Myocyte (in vitro differentiated cells): ENCODE data around the gene TOR1B. TPM values are rescaled to one million over a fixed set of nuclear protein-coding genes. Genes with fewer than 3 reads are reported as not detected.

Experiments used
- DNase-seq: peaks from one replicate; pipeline ENCODE4 v3.0.0-alpha.2; 2012; ENCODE audit warnings: low read depth
- total RNA-seq: library from RNA; depleted of rRNA; stranded (reverse); fragments of >200 nt; gene quantifications from 2 replicates; pipeline ENCODE4 v1.2.3, GENCODE V29; 2014

Gene TOR1B
- total RNA-seq, 1 donor from 2014 or later, result 25.4 TPM

GRCh38 chr9:129839324-129840023 is 36.5 kb downstream of the TOR1B start:
- DNase-seq, result no peak

GRCh38 chr9:129840034-129840433 is 37.0 kb downstream of the TOR1B start:
- DNase-seq, result no peak

- DNase-seq, result no peak
These were observed 38.1 kb downstream of the TOR1B start for GRCh38 chr9:129841071-129841470.

GRCh38 chr9:129845373-129845772 is 42.4 kb downstream of the TOR1B start:
- no peak for DNase-seq

- no peak for DNase-seq
These were observed 45.9 kb downstream of the TOR1B start for GRCh38 chr9:129848712-129849441.

GRCh38 chr9:129849901-129850300 is 46.9 kb downstream of the TOR1B start:
- no peak for DNase-seq

GRCh38 chr9:129850821-129851550 is 48.0 kb downstream of the TOR1B start:
- DNase-seq, result no peak

GRCh38 chr9:129851821-129852220 is 48.8 kb downstream of the TOR1B start:
- DNase-seq, result no peak

- no peak for DNase-seq
These were observed 49.6 kb downstream of the TOR1B start for GRCh38 chr9:129852579-129852978.

- DNase-seq, result no peak
These were observed 50.6 kb downstream of the TOR1B start for GRCh38 chr9:129853614-129854013.

- no peak for DNase-seq
These were observed 51.7 kb downstream of the TOR1B start for GRCh38 chr9:129854588-129855110.

GRCh38 chr9:129857207-129857606 is 54.2 kb downstream of the TOR1B start:
- DNase-seq, result no peak

GRCh38 chr9:129858167-129858962 is 55.4 kb downstream of the TOR1B start:
- no peak for DNase-seq

Other genes with a start within 250 kb of the TOR1B start
- gene C9orf50, start 182.1 kb upstream of the TOR1B start, total RNA-seq, result not detected in 2 replicates
- gene NTMT1, start 177.0 kb upstream of the TOR1B start, total RNA-seq, result 30.9 and 35.9 TPM in 2 replicates
- 14.3 and 17.4 TPM in 2 replicates for gene ASB6, start 161.0 kb upstream of the TOR1B start, total RNA-seq
- not detected in 2 replicates for gene PRRX2, start 137.5 kb upstream of the TOR1B start, total RNA-seq
- gene PTGES, start 50.1 kb upstream of the TOR1B start, total RNA-seq, result not detected in 2 replicates
- gene TOR1A, start 21.0 kb downstream of the TOR1B start, total RNA-seq, result 40.5 and 47.0 TPM in 2 replicates
- 48.0 and 76.9 TPM in 2 replicates for gene C9orf78, start 32.1 kb downstream of the TOR1B start, total RNA-seq
- 11.8 and 15.7 TPM in 2 replicates for gene USP20, start 32.3 kb downstream of the TOR1B start, total RNA-seq
- 18.2 and 25.3 TPM in 2 replicates for gene FNBP1, start 240.0 kb downstream of the TOR1B start, total RNA-seq